ENCODE results near the gene SCYGR1. TPM values are rescaled to one million over a fixed set of nuclear protein-coding genes. Genes with fewer than 3 reads are reported as not detected.

SCYGR1 gene
- total RNA-seq, 1 donor from 2014 or later: not detected

GRCh38 chr2:227376656-227377396 is 10.9 kb downstream of the SCYGR1 start:
- Mint-ChIP-seq H3K4me1 (peaks cover 13% of the 10 kb centered on the region), H3K4me3 (no peak overlapping the region), H3K27me3 (ENCODE audit: low read depth) (peaks cover under 1% of the 10 kb centered on the region), H3K36me3 (no peaks in the 10 kb centered on the region), H3K9me3 (no peaks in the 10 kb centered on the region), H3K27ac (no peak overlapping the region)
- TF ChIP-seq, protein P1, sequence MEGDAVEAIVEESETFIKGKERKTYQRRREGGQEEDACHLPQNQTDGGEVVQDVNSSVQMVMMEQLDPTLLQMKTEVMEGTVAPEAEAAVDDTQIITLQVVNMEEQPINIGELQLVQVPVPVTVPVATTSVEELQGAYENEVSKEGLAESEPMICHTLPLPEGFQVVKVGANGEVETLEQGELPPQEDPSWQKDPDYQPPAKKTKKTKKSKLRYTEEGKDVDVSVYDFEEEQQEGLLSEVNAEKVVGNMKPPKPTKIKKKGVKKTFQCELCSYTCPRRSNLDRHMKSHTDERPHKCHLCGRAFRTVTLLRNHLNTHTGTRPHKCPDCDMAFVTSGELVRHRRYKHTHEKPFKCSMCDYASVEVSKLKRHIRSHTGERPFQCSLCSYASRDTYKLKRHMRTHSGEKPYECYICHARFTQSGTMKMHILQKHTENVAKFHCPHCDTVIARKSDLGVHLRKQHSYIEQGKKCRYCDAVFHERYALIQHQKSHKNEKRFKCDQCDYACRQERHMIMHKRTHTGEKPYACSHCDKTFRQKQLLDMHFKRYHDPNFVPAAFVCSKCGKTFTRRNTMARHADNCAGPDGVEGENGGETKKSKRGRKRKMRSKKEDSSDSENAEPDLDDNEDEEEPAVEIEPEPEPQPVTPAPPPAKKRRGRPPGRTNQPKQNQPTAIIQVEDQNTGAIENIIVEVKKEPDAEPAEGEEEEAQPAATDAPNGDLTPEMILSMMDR (IDR thresholded peaks at IDR 0.05; ENCODE audit: unreplicated experiment): no peak
- no peak for DNase-seq (ENCODE audit: low spot score in 2 of 2, unreplicated experiment in 2 of 2)

GRCh38 chr2:227374158-227374557 is 13.6 kb downstream of the SCYGR1 start:
- TF ChIP-seq, protein P1 (IDR thresholded peaks at IDR 0.05; ENCODE audit: unreplicated experiment): no peak
- H3K27ac Mint-ChIP-seq: no peak overlapping the region
- H3K4me3 Mint-ChIP-seq: no peak overlapping the region
- H3K36me3 Mint-ChIP-seq: no peaks in the 10 kb centered on the region
- H3K27me3 Mint-ChIP-seq (ENCODE audit: low read depth): no peaks in the 10 kb centered on the region
- H3K4me1 Mint-ChIP-seq: peaks cover 13% of the 10 kb centered on the region
- H3K9me3 Mint-ChIP-seq: no peaks in the 10 kb centered on the region
- no peak for DNase-seq (ENCODE audit: low spot score in 2 of 2, unreplicated experiment in 2 of 2)

DNA sequence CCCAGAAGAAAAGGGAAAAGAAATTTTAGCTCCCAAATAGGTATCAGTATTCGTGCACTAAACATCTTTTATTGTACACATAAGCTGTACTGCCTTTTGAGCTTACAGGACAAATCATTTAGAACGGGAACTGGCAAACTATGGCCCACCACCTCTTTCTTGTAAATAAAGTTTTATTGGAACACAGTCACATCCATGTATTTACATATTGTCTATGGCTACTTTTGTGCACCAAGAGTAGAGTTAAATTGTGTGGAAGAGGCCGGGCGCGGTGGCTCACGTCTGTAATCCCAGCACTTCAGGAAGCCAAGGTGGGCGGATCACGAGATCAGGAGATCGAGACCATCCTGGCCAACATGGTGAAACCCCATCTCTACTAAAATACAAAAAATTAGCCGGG is 14.4 kb downstream of the SCYGR1 start:
- DNase-seq (ENCODE audit: low spot score in 2 of 2, unreplicated experiment in 2 of 2): no peak
- TF ChIP-seq, protein P1 (IDR thresholded peaks at IDR 0.05; ENCODE audit: unreplicated experiment): no peak
- no peaks in the 10 kb centered on the region for H3K36me3 Mint-ChIP-seq
- H3K27ac Mint-ChIP-seq: no peak overlapping the region
- no peaks in the 10 kb centered on the region for H3K27me3 Mint-ChIP-seq (ENCODE audit: low read depth)
- no peaks in the 10 kb centered on the region for H3K9me3 Mint-ChIP-seq
- no peak overlapping the region for H3K4me3 Mint-ChIP-seq
- H3K4me1 Mint-ChIP-seq: peaks cover 13% of the 10 kb centered on the region

DNA sequence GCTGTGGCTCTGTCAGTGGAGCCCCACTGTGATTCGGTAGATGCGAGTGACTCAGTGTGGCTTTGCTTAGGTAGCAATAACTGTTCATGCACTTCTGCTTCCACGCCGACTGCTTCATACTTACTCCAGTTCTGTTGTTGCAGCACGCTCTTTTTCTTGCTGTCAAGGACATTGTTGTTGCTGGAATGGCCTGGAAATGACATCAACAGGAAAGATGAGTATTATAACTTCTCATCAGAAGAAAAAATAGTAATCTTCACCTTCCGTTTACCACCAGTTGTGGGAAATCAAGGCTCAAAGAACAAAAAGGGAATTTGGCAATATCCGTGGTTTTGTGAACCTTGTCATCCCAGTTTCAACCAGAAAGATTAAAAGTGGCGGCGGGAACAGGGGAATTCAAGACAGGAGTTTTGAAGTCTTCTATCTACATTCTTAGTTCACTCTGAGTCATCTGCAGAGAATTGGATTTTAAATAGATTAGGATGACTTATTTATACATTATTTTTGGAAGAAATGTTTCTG is 16.9 kb downstream of the SCYGR1 start:
- TF ChIP-seq, protein P1 (IDR thresholded peaks at IDR 0.05; ENCODE audit: unreplicated experiment): no peak
- H3K27me3 Mint-ChIP-seq (ENCODE audit: low read depth): no peaks in the 10 kb centered on the region
- H3K9me3 Mint-ChIP-seq: no peaks in the 10 kb centered on the region
- DNase-seq (ENCODE audit: low spot score in 2 of 2, unreplicated experiment in 2 of 2): no peak
- no peaks in the 10 kb centered on the region for H3K36me3 Mint-ChIP-seq
- peaks cover 10% of the 10 kb centered on the region for H3K4me1 Mint-ChIP-seq
- H3K27ac Mint-ChIP-seq: no peak overlapping the region
- H3K4me3 Mint-ChIP-seq: no peak overlapping the region

DNA sequence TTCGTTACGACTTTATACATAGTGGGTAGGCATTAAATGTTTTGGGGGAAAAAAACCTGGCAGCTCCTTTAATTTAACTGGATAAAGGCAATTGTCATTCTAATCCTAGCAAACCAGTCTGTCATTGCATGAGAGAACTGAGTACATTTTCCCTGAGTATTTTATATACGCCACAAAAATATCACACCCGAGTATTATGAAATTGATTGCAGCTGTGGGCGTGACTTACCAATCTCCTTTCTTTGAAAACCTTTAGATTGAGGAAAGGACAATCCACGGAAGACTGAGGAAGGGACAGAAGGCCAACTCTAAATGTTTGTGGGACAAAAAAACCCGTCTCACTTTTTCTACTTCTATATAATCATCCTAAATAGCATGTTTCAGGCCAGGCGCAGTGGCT is 17.7 kb downstream of the SCYGR1 start:
- TF ChIP-seq, protein P1 (IDR thresholded peaks at IDR 0.05; ENCODE audit: unreplicated experiment): no peak
- Mint-ChIP-seq H3K9me3 (no peaks in the 10 kb centered on the region), H3K27ac (no peak overlapping the region), H3K4me3 (no peak overlapping the region), H3K4me1 (peaks cover 12% of the 10 kb centered on the region), H3K27me3 (ENCODE audit: low read depth) (no peaks in the 10 kb centered on the region), H3K36me3 (no peaks in the 10 kb centered on the region)
- no peak for DNase-seq (ENCODE audit: low spot score in 2 of 2, unreplicated experiment in 2 of 2)

Data from mesothelial cell of epicardium (in vitro differentiated cells).